ENCODE results near the gene RCL1. TPM values are rescaled to one million over a fixed set of nuclear protein-coding genes. Genes with fewer than 3 reads are reported as not detected.
"Not testable (repeated sequence)": the region's sequence is repeated elsewhere in the genome, so short reads cannot be mapped to it uniquely, and the experiment has no call there.

RCL1 gene
- total RNA-seq, 1 donor, result 10.4 TPM

DNA sequence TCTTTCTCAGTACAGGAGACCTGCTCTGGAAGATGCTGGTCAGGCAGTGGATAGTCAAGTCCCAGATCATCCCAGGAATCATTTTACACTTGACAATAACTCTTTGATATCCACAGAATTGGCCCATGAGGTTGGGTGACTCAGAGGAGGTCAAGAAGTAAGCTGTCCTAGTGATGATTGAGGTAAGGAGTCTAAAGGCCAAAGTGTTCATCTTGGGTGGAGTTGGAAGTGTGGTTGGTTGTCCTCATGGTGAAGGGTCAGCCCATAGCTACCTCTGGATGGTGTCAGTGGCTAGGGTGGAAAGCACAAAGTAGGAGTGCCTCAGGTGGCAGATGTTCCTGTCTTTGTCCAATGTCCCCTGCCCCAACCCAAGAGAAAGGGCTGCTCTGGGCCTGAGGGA is 24.1 kb upstream of the RCL1 start:
- TF ChIP-seq, protein P1, sequence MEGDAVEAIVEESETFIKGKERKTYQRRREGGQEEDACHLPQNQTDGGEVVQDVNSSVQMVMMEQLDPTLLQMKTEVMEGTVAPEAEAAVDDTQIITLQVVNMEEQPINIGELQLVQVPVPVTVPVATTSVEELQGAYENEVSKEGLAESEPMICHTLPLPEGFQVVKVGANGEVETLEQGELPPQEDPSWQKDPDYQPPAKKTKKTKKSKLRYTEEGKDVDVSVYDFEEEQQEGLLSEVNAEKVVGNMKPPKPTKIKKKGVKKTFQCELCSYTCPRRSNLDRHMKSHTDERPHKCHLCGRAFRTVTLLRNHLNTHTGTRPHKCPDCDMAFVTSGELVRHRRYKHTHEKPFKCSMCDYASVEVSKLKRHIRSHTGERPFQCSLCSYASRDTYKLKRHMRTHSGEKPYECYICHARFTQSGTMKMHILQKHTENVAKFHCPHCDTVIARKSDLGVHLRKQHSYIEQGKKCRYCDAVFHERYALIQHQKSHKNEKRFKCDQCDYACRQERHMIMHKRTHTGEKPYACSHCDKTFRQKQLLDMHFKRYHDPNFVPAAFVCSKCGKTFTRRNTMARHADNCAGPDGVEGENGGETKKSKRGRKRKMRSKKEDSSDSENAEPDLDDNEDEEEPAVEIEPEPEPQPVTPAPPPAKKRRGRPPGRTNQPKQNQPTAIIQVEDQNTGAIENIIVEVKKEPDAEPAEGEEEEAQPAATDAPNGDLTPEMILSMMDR (IDR thresholded peaks at IDR 0.05; ENCODE audit: insufficient read depth, low read depth, low read length), result no peak
- DNase-seq (ENCODE audit: low read depth), result no peak
- no peak overlapping the region for H3K4me3 ChIP-seq (ENCODE audit: low read depth, low read length)

GRCh38 chr9:4769321-4770080 is 23.2 kb upstream of the RCL1 start:
- H3K4me3 ChIP-seq (ENCODE audit: low read depth, low read length), result no peak overlapping the region
- TF ChIP-seq, protein P1 (IDR thresholded peaks at IDR 0.05; ENCODE audit: insufficient read depth, low read depth, low read length), result no peak
- no peak for DNase-seq (ENCODE audit: low read depth)

DNA sequence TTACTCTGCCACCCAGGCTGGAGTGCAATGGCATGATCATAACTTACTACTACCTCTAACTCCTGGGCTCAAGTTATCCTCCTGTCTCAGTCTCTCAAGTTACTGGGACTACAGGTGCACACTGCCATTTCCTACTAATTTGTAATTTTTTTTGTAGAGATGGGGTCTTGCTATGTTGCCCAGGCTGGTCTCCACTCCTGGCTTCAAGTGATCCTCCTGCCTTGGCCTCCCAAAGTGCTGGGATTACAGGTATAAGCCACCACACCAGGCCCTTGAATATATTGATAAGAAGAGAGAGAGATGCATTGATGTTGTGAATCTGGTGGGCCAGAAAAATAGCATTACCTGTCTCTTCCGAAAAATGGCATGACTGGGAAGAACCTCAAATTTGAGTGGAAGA is 21.0 kb upstream of the RCL1 start:
- DNase-seq (ENCODE audit: low read depth), result no peak
- H3K4me3 ChIP-seq (ENCODE audit: low read depth, low read length), result no peak overlapping the region
- TF ChIP-seq, protein P1 (IDR thresholded peaks at IDR 0.05; ENCODE audit: insufficient read depth, low read depth, low read length), result no peak

- peak; percentile 86 for DNase-seq (ENCODE audit: low read depth)
- H3K4me3 ChIP-seq (ENCODE audit: low read depth, low read length), result no peak overlapping the region
- TF ChIP-seq, protein P1 (IDR thresholded peaks at IDR 0.05; ENCODE audit: insufficient read depth, low read depth, low read length), result no peak
These were observed 18.5 kb upstream of the RCL1 start for GRCh38 chr9:4774209-4774608.

DNA sequence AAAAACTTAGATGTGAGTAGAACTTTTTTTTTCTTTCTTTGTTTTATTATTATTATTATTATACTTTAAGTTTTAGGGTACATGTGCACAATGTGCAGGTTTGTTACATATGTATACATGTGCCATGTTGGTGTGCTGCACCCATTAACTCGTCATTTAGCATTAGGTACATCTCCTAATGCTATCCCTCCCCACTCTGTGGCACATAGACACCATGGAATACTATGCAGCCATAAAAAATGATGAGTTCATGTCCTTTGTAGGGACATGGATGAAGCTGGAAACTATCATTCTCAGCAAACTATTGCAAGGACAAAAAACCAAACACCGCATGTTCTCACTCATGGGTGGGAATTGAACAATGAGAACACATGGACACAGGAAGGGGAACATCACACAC is 17.8 kb upstream of the RCL1 start:
- not testable (repeated sequence) for H3K4me3 ChIP-seq (ENCODE audit: low read depth, low read length); DNase-seq (ENCODE audit: low read depth)

DNA sequence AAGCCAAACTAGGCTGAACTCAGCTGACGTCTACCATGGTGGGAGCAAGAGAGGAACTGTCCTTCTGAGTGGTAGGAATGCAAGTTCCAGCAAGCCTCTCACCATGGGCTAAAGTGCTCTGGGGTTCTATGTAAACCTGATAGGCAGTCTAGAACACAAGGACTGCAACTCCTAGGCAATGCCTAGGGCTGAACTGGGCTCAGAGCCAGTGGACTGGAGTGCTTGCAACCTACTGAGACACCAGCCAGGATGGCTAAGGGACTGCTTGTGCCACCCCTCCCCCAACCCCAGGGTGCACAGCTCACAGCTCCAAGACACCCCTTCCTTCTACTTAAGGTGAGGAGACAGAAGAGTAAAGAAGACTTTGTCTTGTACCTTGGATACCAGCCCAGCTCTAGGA is 12.1 kb upstream of the RCL1 start:
- TF ChIP-seq, protein P1 (IDR thresholded peaks at IDR 0.05; ENCODE audit: insufficient read depth, low read depth, low read length), result no peak
- DNase-seq (ENCODE audit: low read depth), result no peak

DNA sequence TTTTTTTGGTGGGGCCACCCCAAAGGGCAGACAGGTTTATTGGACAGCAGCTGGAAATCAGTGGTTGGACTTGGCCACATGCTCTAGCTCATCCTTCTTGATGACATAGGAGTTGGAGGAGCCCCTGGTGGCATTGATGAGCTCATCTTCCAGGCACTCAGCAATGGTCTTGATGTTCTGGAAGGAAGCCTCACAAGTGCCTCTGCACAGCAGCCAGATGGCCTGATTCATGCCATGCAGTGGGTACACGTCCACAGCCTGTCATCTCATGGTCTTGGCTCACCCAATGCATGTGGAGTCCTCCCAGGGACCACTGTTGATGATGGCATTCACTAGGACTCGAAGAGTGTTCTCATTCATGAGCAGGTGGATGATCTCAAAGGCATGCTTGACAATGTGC is 11.3 kb upstream of the RCL1 start:
- no peak overlapping the region for H3K4me3 ChIP-seq (ENCODE audit: low read depth, low read length)
- no peak for DNase-seq (ENCODE audit: low read depth)
- TF ChIP-seq, protein P1 (IDR thresholded peaks at IDR 0.05; ENCODE audit: insufficient read depth, low read depth, low read length), result no peak

More for the DNA sequence above, 12.1 kb upstream of the RCL1 start:
- no peak overlapping the region for H3K4me3 ChIP-seq (ENCODE audit: low read depth, low read length)

DNA sequence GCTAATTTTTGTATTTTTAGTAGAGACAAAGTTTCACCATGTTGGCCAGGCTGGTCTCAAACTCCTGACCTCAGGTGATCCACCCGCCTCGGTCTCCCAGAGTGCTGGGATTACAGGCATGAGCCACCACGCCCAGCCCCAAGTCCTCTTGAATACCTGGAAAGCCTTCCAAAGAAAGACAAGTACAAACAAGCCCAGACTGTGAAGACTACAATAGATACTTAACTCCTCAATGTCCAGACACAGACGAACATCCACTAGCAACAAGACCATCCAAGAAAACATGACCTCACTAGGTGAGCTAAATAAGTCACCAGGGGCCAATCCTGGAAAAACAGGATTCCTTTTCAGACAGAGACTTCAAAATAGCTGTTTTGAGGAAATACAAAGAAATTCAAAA is 9.6 kb upstream of the RCL1 start:
- DNase-seq (ENCODE audit: low read depth), result not testable (repeated sequence)

More for the DNA sequence above, 9.6 kb upstream of the RCL1 start:
- not testable (repeated sequence) for H3K4me3 ChIP-seq (ENCODE audit: low read depth, low read length)

All from fibroblast of villous mesenchyme (primary cell).